GM23338 (cell line): ENCODE data around the gene OR2A42.
"Not testable (repeated sequence)": the region's sequence is repeated elsewhere in the genome, so short reads cannot be mapped to it uniquely, and the experiment has no call there.

Experiments used
- CTCF ChIP-seq, 2 experiments: fragments of 200-600 bp in 1 of 2; sonication (generic) in 1 of 2; conservative IDR thresholded peaks; 2 replicates each; pipeline versions ENCODE4 v1.5.1 to v1.6.1; 2016 to 2017; ENCODE audit warnings: antibody characterized with exemption in 2 of 2, low read depth in 2 of 2, mild to moderate bottlenecking in 2 of 2, moderate library complexity in 1 of 2
- EZH2 ChIP-seq: fragments of 200-600 bp; sonication (generic); IDR thresholded peaks from one replicate; pipeline ENCODE4 v1.8.0; 2017; ENCODE audit warnings: antibody characterized with exemption, mild to moderate bottlenecking, low read depth; ENCODE audit not compliant: unreplicated experiment
- EZH2phosphoT487 ChIP-seq: fragments of 200-600 bp; sonication (generic); IDR thresholded peaks from one replicate; pipeline ENCODE4 v1.8.1; 2018; ENCODE audit warnings: antibody characterized with exemption; ENCODE audit not compliant: unreplicated experiment
- JUNB ChIP-seq: IDR thresholded peaks from one replicate; pipeline ENCODE4 v1.6.1; 2016; ENCODE audit warnings: antibody characterized with exemption; ENCODE audit not compliant: unreplicated experiment
- POLR2AphosphoS5 ChIP-seq: IDR thresholded peaks from 2 replicates; pipeline ENCODE4 v1.6.1; 2016; ENCODE audit warnings: antibody characterized with exemption, low read depth
- ZNF331 ChIP-seq: fragments of 250-450 bp; sonication (Bioruptor Pico); IDR thresholded peaks from 2 replicates; pipeline ENCODE4 v1.5.0; 2020; ENCODE audit warnings: low read depth, mild to moderate bottlenecking, moderate library complexity
- TF ChIP-seq, protein P1 (sequence below): IDR thresholded peaks from one replicate; pipeline ENCODE4 v1.6.1; 2018; ENCODE audit warnings: antibody characterized with exemption; ENCODE audit not compliant: unreplicated experiment

DNA sequence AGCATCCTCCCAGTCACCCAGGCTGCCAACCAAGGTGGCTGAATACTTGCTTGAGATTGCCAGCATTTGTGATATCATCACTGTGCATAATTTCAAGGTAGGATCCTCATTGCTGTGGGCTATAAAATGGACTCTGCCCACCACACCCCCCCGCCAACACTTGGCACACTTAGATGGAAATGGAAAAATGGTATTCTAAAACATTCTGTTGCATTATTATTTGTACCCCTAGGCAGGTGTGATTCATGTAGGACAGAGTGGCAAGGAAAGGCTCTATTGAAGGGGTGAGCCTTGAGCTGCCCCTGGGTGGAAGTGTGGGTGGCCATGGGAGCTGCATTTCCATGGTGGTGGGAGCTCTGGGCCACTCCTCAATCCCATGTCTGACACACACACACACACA is 20.8 kb downstream of the OR2A42 start:
- not testable (repeated sequence) for TF ChIP-seq CTCF (conservative IDR thresholded peaks at IDR 0.05; ENCODE audit: low read depth in 2 of 2); ZNF331; EZH2phosphoT487; EZH2; JUNB; POLR2AphosphoS5
- TF ChIP-seq, protein P1, sequence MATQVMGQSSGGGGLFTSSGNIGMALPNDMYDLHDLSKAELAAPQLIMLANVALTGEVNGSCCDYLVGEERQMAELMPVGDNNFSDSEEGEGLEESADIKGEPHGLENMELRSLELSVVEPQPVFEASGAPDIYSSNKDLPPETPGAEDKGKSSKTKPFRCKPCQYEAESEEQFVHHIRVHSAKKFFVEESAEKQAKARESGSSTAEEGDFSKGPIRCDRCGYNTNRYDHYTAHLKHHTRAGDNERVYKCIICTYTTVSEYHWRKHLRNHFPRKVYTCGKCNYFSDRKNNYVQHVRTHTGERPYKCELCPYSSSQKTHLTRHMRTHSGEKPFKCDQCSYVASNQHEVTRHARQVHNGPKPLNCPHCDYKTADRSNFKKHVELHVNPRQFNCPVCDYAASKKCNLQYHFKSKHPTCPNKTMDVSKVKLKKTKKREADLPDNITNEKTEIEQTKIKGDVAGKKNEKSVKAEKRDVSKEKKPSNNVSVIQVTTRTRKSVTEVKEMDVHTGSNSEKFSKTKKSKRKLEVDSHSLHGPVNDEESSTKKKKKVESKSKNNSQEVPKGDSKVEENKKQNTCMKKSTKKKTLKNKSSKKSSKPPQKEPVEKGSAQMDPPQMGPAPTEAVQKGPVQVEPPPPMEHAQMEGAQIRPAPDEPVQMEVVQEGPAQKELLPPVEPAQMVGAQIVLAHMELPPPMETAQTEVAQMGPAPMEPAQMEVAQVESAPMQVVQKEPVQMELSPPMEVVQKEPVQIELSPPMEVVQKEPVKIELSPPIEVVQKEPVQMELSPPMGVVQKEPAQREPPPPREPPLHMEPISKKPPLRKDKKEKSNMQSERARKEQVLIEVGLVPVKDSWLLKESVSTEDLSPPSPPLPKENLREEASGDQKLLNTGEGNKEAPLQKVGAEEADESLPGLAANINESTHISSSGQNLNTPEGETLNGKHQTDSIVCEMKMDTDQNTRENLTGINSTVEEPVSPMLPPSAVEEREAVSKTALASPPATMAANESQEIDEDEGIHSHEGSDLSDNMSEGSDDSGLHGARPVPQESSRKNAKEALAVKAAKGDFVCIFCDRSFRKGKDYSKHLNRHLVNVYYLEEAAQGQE = not testable (repeated sequence)
